ENCODE measurements around the gene ANK2. TPM values are rescaled to one million over a fixed set of nuclear protein-coding genes. Genes with fewer than 3 reads are reported as not detected.
A peak's percentile ranks its signal among the peaks of the same experiment; 100 is the strongest.

The ANK2 gene
- total RNA-seq, 4 donors from 2014 or later, result 27.4 to 142 (median 47.2) TPM

- DNase-seq, result no peak
- H3K4me3 ChIP-seq, result no peak overlapping the region
- H3K27me3 ChIP-seq, result no peaks in the 10 kb centered on the region
- no peak for TF ChIP-seq POLR2A (IDR thresholded peaks at IDR 0.05)
- TF ChIP-seq, protein P1, sequence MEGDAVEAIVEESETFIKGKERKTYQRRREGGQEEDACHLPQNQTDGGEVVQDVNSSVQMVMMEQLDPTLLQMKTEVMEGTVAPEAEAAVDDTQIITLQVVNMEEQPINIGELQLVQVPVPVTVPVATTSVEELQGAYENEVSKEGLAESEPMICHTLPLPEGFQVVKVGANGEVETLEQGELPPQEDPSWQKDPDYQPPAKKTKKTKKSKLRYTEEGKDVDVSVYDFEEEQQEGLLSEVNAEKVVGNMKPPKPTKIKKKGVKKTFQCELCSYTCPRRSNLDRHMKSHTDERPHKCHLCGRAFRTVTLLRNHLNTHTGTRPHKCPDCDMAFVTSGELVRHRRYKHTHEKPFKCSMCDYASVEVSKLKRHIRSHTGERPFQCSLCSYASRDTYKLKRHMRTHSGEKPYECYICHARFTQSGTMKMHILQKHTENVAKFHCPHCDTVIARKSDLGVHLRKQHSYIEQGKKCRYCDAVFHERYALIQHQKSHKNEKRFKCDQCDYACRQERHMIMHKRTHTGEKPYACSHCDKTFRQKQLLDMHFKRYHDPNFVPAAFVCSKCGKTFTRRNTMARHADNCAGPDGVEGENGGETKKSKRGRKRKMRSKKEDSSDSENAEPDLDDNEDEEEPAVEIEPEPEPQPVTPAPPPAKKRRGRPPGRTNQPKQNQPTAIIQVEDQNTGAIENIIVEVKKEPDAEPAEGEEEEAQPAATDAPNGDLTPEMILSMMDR (IDR thresholded peaks at IDR 0.05), result no peak
- intact Hi-C loops (cut with DNase I; ENCODE audit: low total_unique reads), result no loop called here
- no peaks in the 10 kb centered on the region for H3K36me3 ChIP-seq
- H3K4me1 ChIP-seq, result no peaks in the 10 kb centered on the region
- no peak overlapping the region for H3K27ac ChIP-seq
- H3K9me3 ChIP-seq, result no peaks in the 10 kb centered on the region
These were observed 276.6 kb downstream of the ANK2 start for GRCh38 chr4:113325876-113326615.

GRCh38 chr4:113327494-113327893 is 278.0 kb downstream of the ANK2 start:
- Histone ChIP-seq H3K4me1 (no peaks in the 10 kb centered on the region), H3K27ac (no peak overlapping the region), H3K36me3 (no peaks in the 10 kb centered on the region), H3K27me3 (no peaks in the 10 kb centered on the region), H3K4me3 (no peak overlapping the region), H3K9me3 (no peaks in the 10 kb centered on the region)
- intact Hi-C loops (cut with DNase I; ENCODE audit: low total_unique reads), result no loop called here
- no peak for TF ChIP-seq POLR2A (IDR thresholded peaks at IDR 0.05)
- TF ChIP-seq, protein P1 (IDR thresholded peaks at IDR 0.05), result no peak
- DNase-seq, result peak in 1 of 2 donors; percentile 15

- intact Hi-C loops (cut with DNase I; ENCODE audit: low total_unique reads), result no loop called here
- Histone ChIP-seq H3K27ac (no peak overlapping the region), H3K4me3 (no peak overlapping the region), H3K27me3 (no peaks in the 10 kb centered on the region), H3K36me3 (no peaks in the 10 kb centered on the region), H3K9me3 (no peaks in the 10 kb centered on the region), H3K4me1 (no peaks in the 10 kb centered on the region)
- peak in 1 of 2 donors; percentile 16 for DNase-seq
- TF ChIP-seq, protein P1 (IDR thresholded peaks at IDR 0.05), result peak in 1 of 4 experiments; percentile 35
- no peak for TF ChIP-seq POLR2A (IDR thresholded peaks at IDR 0.05)
These were observed 279.1 kb downstream of the ANK2 start for GRCh38 chr4:113328514-113328913.

DNA sequence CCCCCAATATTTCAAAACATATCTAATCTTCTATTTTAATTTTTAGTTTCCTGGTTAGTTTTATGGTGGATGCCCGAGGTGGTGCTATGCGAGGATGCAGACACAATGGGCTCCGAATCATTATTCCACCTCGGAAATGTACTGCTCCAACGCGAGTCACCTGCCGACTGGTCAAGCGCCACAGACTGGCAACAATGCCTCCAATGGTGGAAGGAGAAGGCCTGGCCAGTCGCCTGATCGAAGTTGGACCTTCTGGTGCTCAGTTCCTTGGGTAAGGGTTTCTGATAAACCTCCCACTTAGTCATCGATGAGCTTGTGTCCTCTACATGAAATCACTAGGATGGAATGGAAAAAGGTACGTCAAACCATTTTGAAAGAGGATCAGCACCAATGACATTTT is 280.7 kb downstream of the ANK2 start:
- intact Hi-C loops (cut with DNase I; ENCODE audit: low total_unique reads), result no loop called here
- H3K9me3 ChIP-seq, result no peaks in the 10 kb centered on the region
- DNase-seq, result no peak
- no peaks in the 10 kb centered on the region for H3K4me1 ChIP-seq
- H3K27ac ChIP-seq, result no peak overlapping the region
- H3K4me3 ChIP-seq, result no peak overlapping the region
- no peaks in the 10 kb centered on the region for H3K36me3 ChIP-seq
- no peaks in the 10 kb centered on the region for H3K27me3 ChIP-seq
- no peak for TF ChIP-seq POLR2A (IDR thresholded peaks at IDR 0.05)
- TF ChIP-seq, protein P1 (IDR thresholded peaks at IDR 0.05), result no peak

GRCh38 chr4:113331811-113332210 is 282.4 kb downstream of the ANK2 start:
- TF ChIP-seq, protein P1 (IDR thresholded peaks at IDR 0.05), result no peak
- TF ChIP-seq POLR2A (IDR thresholded peaks at IDR 0.05), result no peak
- Histone ChIP-seq H3K4me1 (no peaks in the 10 kb centered on the region), H3K27me3 (no peaks in the 10 kb centered on the region), H3K27ac (no peak overlapping the region), H3K4me3 (no peak overlapping the region), H3K36me3 (no peaks in the 10 kb centered on the region), H3K9me3 (no peaks in the 10 kb centered on the region)
- no peak for DNase-seq
- intact Hi-C loops (cut with DNase I; ENCODE audit: low total_unique reads), result no loop called here

Data from uterus (tissue), 4 donors.